WERI-Rb-1 (cell line): ENCODE measurements around the gene GNA12.

Experiments
- DNase-seq: peaks from one replicate; pipeline ENCODE4 v3.0.0-alpha.2; 2020
- H3K27ac ChIP-seq: fragments of 250-450 bp; sonication (Bioruptor Pico); 2 replicates; pipeline ENCODE4 v1.5.1; 2020; ENCODE audit warnings: mild to moderate bottlenecking, moderate library complexity
- H3K27me3 ChIP-seq: fragments of 250-450 bp; sonication (Bioruptor Pico); 2 replicates; pipeline ENCODE4 v1.5.1; 2021; ENCODE audit warnings: mild to moderate bottlenecking, low read depth, moderate library complexity; ENCODE audit not compliant: insufficient read depth, severe bottlenecking
- H3K36me3 ChIP-seq: fragments of 250-450 bp; sonication (Bioruptor Pico); 2 replicates; pipeline ENCODE4 v1.5.1; 2020; ENCODE audit warnings: mild to moderate bottlenecking, moderate library complexity
- H3K4me3 ChIP-seq: 2 replicates; pipeline ENCODE4 v1.5.1; 2011; ENCODE audit warnings: low read depth, mild to moderate bottlenecking, control low read depth, low read length
- H3K9me3 ChIP-seq: fragments of 250-450 bp; sonication (Bioruptor Pico); 2 replicates; pipeline ENCODE4 v1.5.1; 2021; ENCODE audit warnings: mild to moderate bottlenecking, moderate library complexity; ENCODE audit not compliant: severe bottlenecking
- TF ChIP-seq, protein P1 (sequence below): IDR thresholded peaks from 2 replicates; pipeline ENCODE4 v1.5.1; 2011; ENCODE audit warnings: low read depth, mild to moderate bottlenecking, control low read depth, inconsistent platforms, low read length

The GNA12 gene

DNA sequence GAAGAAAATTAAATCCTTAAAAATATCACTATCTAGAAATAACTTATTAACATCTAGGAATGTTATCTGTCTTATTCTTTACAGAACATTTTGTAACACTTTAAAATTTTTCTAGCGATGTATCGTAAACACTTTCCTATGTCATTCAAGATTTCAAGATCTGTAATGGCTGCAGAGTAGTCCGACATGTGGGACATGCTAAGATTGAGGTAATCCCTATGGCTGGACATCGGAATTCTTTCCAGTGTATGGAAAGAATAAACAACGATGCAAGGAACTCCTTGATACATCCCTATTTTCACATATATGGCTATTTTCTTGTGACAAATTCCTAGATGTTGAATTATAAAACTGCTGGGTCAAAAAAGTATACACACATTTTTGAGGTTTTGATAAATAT is 37.5 kb downstream of the GNA12 start:
- Histone ChIP-seq H3K9me3 (no peaks in the 10 kb centered on the region), H3K27ac (no peak overlapping the region), H3K4me3 (no peak overlapping the region), H3K27me3 (no peaks in the 10 kb centered on the region), H3K36me3 (no peaks in the 10 kb centered on the region)
- TF ChIP-seq, protein P1, sequence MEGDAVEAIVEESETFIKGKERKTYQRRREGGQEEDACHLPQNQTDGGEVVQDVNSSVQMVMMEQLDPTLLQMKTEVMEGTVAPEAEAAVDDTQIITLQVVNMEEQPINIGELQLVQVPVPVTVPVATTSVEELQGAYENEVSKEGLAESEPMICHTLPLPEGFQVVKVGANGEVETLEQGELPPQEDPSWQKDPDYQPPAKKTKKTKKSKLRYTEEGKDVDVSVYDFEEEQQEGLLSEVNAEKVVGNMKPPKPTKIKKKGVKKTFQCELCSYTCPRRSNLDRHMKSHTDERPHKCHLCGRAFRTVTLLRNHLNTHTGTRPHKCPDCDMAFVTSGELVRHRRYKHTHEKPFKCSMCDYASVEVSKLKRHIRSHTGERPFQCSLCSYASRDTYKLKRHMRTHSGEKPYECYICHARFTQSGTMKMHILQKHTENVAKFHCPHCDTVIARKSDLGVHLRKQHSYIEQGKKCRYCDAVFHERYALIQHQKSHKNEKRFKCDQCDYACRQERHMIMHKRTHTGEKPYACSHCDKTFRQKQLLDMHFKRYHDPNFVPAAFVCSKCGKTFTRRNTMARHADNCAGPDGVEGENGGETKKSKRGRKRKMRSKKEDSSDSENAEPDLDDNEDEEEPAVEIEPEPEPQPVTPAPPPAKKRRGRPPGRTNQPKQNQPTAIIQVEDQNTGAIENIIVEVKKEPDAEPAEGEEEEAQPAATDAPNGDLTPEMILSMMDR, result no peak
- no peak for DNase-seq

DNA sequence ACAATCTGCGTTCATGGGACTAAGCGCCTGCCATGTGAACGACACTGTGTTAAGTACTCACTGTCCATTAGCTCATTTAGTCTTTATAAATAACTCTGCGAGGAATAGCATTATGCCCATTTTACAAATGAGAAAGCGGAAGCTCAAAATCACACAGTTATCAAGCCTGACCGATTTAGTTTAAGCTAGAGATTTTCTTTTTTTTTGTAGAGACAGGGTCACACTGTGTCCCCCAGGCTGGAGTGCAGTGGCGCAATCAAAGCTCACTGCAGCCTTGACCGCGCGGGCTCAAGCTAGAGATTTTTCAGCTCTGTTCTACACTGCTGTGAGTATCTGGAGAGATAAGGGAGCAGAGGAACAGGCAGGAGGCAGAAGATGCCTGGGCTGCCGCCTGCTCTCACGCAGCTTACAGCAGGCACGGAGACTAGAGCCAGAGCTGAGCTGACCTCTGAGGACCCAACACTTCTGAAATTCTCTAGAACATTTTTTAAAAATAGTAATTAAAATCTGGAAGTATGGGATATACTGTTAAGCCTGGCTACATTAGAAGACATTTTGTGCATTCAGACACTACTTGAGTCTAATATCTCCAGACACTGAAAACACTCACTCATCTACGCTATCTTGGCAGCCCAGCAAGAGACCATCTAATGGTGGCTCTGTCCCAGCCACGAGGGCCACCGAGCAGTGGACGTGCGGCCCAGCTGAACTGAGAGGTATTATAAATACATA is 38.7 kb downstream of the GNA12 start:
- H3K9me3 ChIP-seq, result no peaks in the 10 kb centered on the region
- H3K36me3 ChIP-seq, result no peaks in the 10 kb centered on the region
- H3K27me3 ChIP-seq, result no peaks in the 10 kb centered on the region
- TF ChIP-seq, protein P1, result no peak
- H3K4me3 ChIP-seq, result no peak overlapping the region
- no peak overlapping the region for H3K27ac ChIP-seq
- no peak for DNase-seq

DNA sequence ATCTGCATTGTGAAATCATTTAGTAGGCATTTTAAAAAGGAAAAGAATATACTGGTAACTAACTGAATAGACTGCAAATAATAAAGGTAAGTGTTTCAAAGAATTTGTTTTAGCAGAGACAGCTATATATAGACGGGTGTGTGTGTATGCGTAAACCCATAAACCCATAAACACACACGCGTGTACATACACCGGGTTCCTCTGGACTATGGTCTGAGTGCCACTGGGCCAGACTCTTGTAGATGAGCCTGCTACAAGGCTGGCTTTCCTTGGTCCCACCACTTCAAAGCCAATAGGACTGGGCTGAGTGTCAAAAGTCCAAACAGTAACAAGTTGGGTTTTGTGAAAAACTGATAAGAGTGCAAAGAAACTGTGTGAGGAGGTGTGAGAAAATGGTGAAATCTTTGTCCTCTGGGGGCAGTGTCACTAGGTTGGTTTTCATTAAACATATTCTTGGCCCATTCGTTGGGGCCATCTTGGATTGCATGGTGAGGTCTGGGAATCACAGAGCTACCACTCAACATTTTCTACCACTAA is 39.8 kb downstream of the GNA12 start:
- no peak overlapping the region for H3K4me3 ChIP-seq
- H3K27ac ChIP-seq, result no peak overlapping the region
- TF ChIP-seq, protein P1, result 0 out of 2 replicates have a peak, but pooled peaks have one; percentile 1
- H3K36me3 ChIP-seq, result no peaks in the 10 kb centered on the region
- DNase-seq, result no peak
- no peaks in the 10 kb centered on the region for H3K27me3 ChIP-seq
- no peaks in the 10 kb centered on the region for H3K9me3 ChIP-seq

DNA sequence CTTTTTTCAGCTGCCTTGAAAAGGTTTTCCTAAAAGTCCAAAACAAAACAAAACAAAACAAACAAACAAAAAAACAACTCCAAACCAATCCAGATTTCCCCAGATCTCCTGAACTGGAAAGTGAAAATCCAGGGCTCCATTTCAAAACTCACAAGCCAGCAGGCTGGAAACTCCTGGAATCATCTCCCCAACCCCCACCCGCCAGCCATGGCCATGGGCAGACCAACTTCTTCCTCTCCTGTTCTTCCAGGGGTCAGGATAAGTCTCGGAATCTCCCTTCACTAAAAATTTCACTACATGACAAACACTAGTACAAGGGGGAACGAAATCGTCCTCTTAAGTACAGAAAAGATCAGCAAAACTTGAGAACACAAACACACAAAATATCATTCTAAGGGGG is 40.4 kb downstream of the GNA12 start:
- H3K27me3 ChIP-seq, result no peaks in the 10 kb centered on the region
- H3K36me3 ChIP-seq, result no peaks in the 10 kb centered on the region
- no peaks in the 10 kb centered on the region for H3K9me3 ChIP-seq
- no peak overlapping the region for H3K4me3 ChIP-seq
- no peak for DNase-seq
- TF ChIP-seq, protein P1, result no peak
- no peak overlapping the region for H3K27ac ChIP-seq

DNA sequence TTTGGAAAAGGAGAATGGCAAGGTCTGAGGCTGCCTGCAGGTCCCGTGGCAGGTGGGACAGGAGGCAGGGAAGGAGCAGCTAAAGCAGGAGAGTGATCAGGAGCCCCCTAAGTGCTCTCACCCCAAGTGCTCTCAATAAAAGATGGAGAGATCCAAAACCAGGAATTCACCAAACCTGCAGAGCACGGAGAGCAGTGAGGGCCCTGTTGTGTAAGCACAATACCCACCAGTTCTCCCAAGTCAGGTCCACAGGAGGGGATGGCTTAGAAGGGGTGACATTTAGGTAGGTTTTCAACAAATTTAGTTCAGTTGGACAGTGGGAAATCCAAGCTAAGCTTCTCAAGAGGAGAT is 40.8 kb downstream of the GNA12 start:
- H3K27ac ChIP-seq, result no peak overlapping the region
- TF ChIP-seq, protein P1, result no peak
- no peaks in the 10 kb centered on the region for H3K27me3 ChIP-seq
- no peaks in the 10 kb centered on the region for H3K36me3 ChIP-seq
- no peak for DNase-seq
- H3K4me3 ChIP-seq, result no peak overlapping the region
- no peaks in the 10 kb centered on the region for H3K9me3 ChIP-seq
